Measurements from ENCODE around the gene PDCD11.

The PDCD11 gene

DNA sequence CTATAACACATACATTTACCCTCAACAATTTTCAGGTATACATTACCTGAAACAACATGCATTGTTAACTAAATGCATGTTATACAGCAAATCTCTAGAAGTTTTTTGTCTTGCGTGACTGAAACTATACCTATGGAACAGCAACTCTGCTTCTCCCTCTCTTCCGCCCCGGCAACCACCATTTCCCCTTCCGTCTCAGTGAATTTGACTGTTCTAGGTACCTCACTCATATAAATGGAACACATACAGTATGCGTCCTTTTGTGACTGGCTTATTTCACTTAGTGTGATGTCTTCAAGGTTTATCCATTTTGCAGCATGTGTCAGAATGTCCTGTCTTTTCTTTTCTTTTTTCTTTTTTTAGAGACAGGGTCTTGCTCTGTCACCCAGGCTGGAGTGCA, 33.2 kb downstream of the PDCD11 start:
- no peak overlapping the region for H3K9ac ChIP-seq
- no peaks in the 10 kb centered on the region for H3K4me1 ChIP-seq (ENCODE audit: low read depth, poor library complexity, severe bottlenecking)
- H3K27me3 ChIP-seq (ENCODE audit: insufficient read depth, low read depth), result no peaks in the 10 kb centered on the region
- TF ChIP-seq, protein P1, sequence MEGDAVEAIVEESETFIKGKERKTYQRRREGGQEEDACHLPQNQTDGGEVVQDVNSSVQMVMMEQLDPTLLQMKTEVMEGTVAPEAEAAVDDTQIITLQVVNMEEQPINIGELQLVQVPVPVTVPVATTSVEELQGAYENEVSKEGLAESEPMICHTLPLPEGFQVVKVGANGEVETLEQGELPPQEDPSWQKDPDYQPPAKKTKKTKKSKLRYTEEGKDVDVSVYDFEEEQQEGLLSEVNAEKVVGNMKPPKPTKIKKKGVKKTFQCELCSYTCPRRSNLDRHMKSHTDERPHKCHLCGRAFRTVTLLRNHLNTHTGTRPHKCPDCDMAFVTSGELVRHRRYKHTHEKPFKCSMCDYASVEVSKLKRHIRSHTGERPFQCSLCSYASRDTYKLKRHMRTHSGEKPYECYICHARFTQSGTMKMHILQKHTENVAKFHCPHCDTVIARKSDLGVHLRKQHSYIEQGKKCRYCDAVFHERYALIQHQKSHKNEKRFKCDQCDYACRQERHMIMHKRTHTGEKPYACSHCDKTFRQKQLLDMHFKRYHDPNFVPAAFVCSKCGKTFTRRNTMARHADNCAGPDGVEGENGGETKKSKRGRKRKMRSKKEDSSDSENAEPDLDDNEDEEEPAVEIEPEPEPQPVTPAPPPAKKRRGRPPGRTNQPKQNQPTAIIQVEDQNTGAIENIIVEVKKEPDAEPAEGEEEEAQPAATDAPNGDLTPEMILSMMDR (conservative IDR thresholded peaks at IDR 0.05; ENCODE audit: low read depth, low read length), result no peak
- H3K4me2 ChIP-seq, result no peak overlapping the region
- H3K27ac ChIP-seq, result no peak overlapping the region
- no peak overlapping the region for H3K4me3 ChIP-seq (IDR thresholded peaks at IDR 0.05; ENCODE audit: insufficient read depth, low read depth, low read length)
- H3K79me2 ChIP-seq (ENCODE audit: insufficient read depth, low read depth), result no peaks in the 10 kb centered on the region; the same call in 1 of the 2 replicates
- no peaks in the 10 kb centered on the region for H4K20me1 ChIP-seq (ENCODE audit: insufficient read depth)
- no peak overlapping the region for H2AFZ ChIP-seq (ENCODE audit: low read depth)
- peaks cover 8% of the 10 kb centered on the region; the same call in 1 of the 2 replicates for H3K36me3 ChIP-seq (ENCODE audit: insufficient read depth)

DNA sequence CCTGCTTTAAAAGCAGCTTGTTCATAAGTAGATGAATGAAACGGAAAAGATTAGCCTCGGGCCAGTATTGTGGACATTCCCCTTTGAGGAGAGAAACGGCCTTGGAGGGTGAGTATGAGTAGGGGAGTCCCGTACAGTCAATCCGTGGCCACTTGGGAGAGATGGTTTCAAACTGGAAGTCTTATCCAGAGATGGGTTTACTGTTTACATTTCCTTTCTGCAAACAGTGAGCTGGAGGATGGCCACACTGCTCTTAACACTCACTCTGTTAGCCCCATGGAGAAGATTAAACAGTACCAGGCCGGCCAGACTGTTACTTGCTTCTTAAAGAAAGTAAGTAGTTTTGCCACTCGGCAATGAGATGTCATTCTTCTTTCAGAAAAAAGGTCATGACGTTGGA, 35.5 kb downstream of the PDCD11 start:
- H2AFZ ChIP-seq (ENCODE audit: low read depth), result no peak overlapping the region
- H3K4me1 ChIP-seq (ENCODE audit: low read depth, poor library complexity, severe bottlenecking), result no peaks in the 10 kb centered on the region
- no peaks in the 10 kb centered on the region for H3K27me3 ChIP-seq (ENCODE audit: insufficient read depth, low read depth)
- H3K4me3 ChIP-seq (IDR thresholded peaks at IDR 0.05; ENCODE audit: insufficient read depth, low read depth, low read length), result no peak overlapping the region
- no peaks in the 10 kb centered on the region for H4K20me1 ChIP-seq (ENCODE audit: insufficient read depth)
- no peak overlapping the region for H3K9ac ChIP-seq
- H3K36me3 ChIP-seq (ENCODE audit: insufficient read depth), result peaks cover 6% of the 10 kb centered on the region; the same call in 1 of the 2 replicates
- no peak overlapping the region for H3K27ac ChIP-seq
- no peak overlapping the region for H3K4me2 ChIP-seq
- TF ChIP-seq, protein P1 (conservative IDR thresholded peaks at IDR 0.05; ENCODE audit: low read depth, low read length), result no peak
- no peaks in the 10 kb centered on the region; the same call in 1 of the 2 replicates for H3K79me2 ChIP-seq (ENCODE audit: insufficient read depth, low read depth)

DNA sequence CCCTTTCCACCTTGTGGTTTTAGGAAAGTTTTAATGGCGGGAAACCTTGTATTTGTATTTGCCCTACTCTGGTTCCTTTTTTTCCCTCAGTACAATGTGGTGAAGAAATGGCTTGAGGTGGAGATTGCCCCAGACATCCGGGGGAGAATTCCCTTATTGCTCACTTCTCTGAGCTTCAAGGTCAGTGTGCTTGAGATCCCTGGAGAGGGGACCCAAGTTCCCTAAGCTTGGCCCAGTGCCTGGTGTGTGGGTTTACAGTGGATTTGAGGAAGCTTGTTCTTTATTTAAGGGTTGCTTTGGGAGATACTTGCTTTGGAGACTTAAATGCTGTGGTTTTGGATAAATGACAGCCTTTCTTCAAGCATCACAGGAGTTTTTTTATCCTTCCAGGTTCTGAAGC, 37.4 kb downstream of the PDCD11 start:
- Histone ChIP-seq H3K27me3 (ENCODE audit: insufficient read depth, low read depth) (no peaks in the 10 kb centered on the region), H3K9ac (no peak overlapping the region), H3K27ac (no peak overlapping the region), H2AFZ (ENCODE audit: low read depth) (no peak overlapping the region), H3K4me3 (IDR thresholded peaks at IDR 0.05; ENCODE audit: insufficient read depth, low read depth, low read length) (no peak overlapping the region), H3K79me2 (ENCODE audit: insufficient read depth, low read depth) (no peaks in the 10 kb centered on the region; the same call in 1 of the 2 replicates), H3K4me1 (ENCODE audit: low read depth, poor library complexity, severe bottlenecking) (no peaks in the 10 kb centered on the region), H3K36me3 (ENCODE audit: insufficient read depth) (peaks cover 6% of the 10 kb centered on the region; the same call in 1 of the 2 replicates), H3K4me2 (no peak overlapping the region), H4K20me1 (ENCODE audit: insufficient read depth) (no peaks in the 10 kb centered on the region)
- TF ChIP-seq, protein P1 (conservative IDR thresholded peaks at IDR 0.05; ENCODE audit: low read depth, low read length), result no peak

DNA sequence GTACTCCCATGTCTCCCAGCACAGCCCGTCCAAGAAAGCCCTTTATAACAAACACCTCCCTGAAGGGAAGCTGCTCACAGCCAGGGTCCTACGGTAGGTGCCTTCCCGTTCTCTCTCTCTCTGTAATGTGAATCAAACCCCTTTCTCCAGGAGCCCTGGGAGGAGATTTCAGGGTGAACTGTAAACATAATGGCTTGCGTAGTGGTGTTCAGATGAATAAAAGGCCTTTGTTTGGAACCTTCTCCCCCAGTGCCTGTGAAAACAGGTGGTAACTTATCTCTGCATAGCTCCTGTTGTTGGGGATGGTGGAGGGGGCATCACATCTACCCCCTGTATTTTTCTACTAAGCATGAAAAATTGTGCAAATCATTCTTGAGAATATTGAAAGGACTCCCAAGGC, 43.4 kb downstream of the PDCD11 start:
- H3K4me2 ChIP-seq, result no peak overlapping the region

More for the DNA sequence above, 43.4 kb downstream of the PDCD11 start:
- Histone ChIP-seq H3K27ac (no peak overlapping the region), H3K36me3 (ENCODE audit: insufficient read depth) (peaks cover under 1% of the 10 kb centered on the region; the same call in 1 of the 2 replicates), H3K9ac (no peak overlapping the region), H3K4me3 (IDR thresholded peaks at IDR 0.05; ENCODE audit: insufficient read depth, low read depth, low read length) (no peak overlapping the region), H4K20me1 (ENCODE audit: insufficient read depth) (no peaks in the 10 kb centered on the region), H2AFZ (ENCODE audit: low read depth) (no peak overlapping the region), H3K79me2 (ENCODE audit: insufficient read depth, low read depth) (no peaks in the 10 kb centered on the region), H3K27me3 (ENCODE audit: insufficient read depth, low read depth) (no peaks in the 10 kb centered on the region), H3K4me1 (ENCODE audit: low read depth, poor library complexity, severe bottlenecking) (peaks cover 3% of the 10 kb centered on the region)
- TF ChIP-seq, protein P1 (conservative IDR thresholded peaks at IDR 0.05; ENCODE audit: low read depth, low read length), result no peak

Measured in KMS-11 (cell line).